ENCODE measurements around the gene KBTBD12. TPM values are rescaled to one million over a fixed set of nuclear protein-coding genes. Genes with fewer than 3 reads are reported as not detected.
"Not testable (repeated sequence)": the region's sequence is repeated elsewhere in the genome, so short reads cannot be mapped to it uniquely, and the experiment has no call there.

Gene KBTBD12
- total RNA-seq, 1 donor from 2014 or later, result 0.08 TPM

GRCh38 chr3:127899766-127900165 is 15.3 kb upstream of the KBTBD12 start:
- H3K4me3 ChIP-seq (ENCODE audit: low read depth, low read length), result no peak overlapping the region
- H3K36me3 ChIP-seq (ENCODE audit: control insufficient read depth, insufficient read depth, low read length), result no peaks in the 10 kb centered on the region
- no peak for DNase-seq (ENCODE audit: low read depth)
- TF ChIP-seq CTCF (IDR thresholded peaks at IDR 0.05; ENCODE audit: insufficient read depth, low read length, poor library complexity, severe bottlenecking), result no peak
- H3K27me3 ChIP-seq (ENCODE audit: control insufficient read depth, insufficient read depth, low read length), result no peaks in the 10 kb centered on the region

GRCh38 chr3:127900536-127900935 is 14.5 kb upstream of the KBTBD12 start:
- H3K4me3 ChIP-seq (ENCODE audit: low read depth, low read length), result no peak overlapping the region
- no peak for TF ChIP-seq CTCF (IDR thresholded peaks at IDR 0.05; ENCODE audit: insufficient read depth, low read length, poor library complexity, severe bottlenecking)
- H3K36me3 ChIP-seq (ENCODE audit: control insufficient read depth, insufficient read depth, low read length), result no peaks in the 10 kb centered on the region
- DNase-seq (ENCODE audit: low read depth), result peak; percentile 28
- H3K27me3 ChIP-seq (ENCODE audit: control insufficient read depth, insufficient read depth, low read length), result no peaks in the 10 kb centered on the region

GRCh38 chr3:127902486-127902885 is 12.5 kb upstream of the KBTBD12 start:
- no peak for DNase-seq (ENCODE audit: low read depth)
- no peaks in the 10 kb centered on the region for H3K27me3 ChIP-seq (ENCODE audit: control insufficient read depth, insufficient read depth, low read length)
- H3K36me3 ChIP-seq (ENCODE audit: control insufficient read depth, insufficient read depth, low read length), result no peaks in the 10 kb centered on the region
- no peak for TF ChIP-seq CTCF (IDR thresholded peaks at IDR 0.05; ENCODE audit: insufficient read depth, low read length, poor library complexity, severe bottlenecking)
- H3K4me3 ChIP-seq (ENCODE audit: low read depth, low read length), result no peak overlapping the region

- DNase-seq (ENCODE audit: low read depth), result no peak
- Histone ChIP-seq H3K27me3 (ENCODE audit: control insufficient read depth, insufficient read depth, low read length) (no peaks in the 10 kb centered on the region), H3K4me3 (ENCODE audit: low read depth, low read length) (no peak overlapping the region), H3K36me3 (ENCODE audit: control insufficient read depth, insufficient read depth, low read length) (no peaks in the 10 kb centered on the region)
- TF ChIP-seq CTCF (IDR thresholded peaks at IDR 0.05; ENCODE audit: insufficient read depth, low read length, poor library complexity, severe bottlenecking), result no peak
Measured at GRCh38 chr3:127903611-127904375, 11.2 kb upstream of the KBTBD12 start.

- no peak for DNase-seq (ENCODE audit: low read depth)
- no peaks in the 10 kb centered on the region for H3K27me3 ChIP-seq (ENCODE audit: control insufficient read depth, insufficient read depth, low read length)
- TF ChIP-seq CTCF (IDR thresholded peaks at IDR 0.05; ENCODE audit: insufficient read depth, low read length, poor library complexity, severe bottlenecking), result no peak
- H3K36me3 ChIP-seq (ENCODE audit: control insufficient read depth, insufficient read depth, low read length), result no peaks in the 10 kb centered on the region
- no peak overlapping the region for H3K4me3 ChIP-seq (ENCODE audit: low read depth, low read length)
Measured at GRCh38 chr3:127905556-127905955, 9.5 kb upstream of the KBTBD12 start.

GRCh38 chr3:127906653-127907052 is 8.4 kb upstream of the KBTBD12 start:
- H3K4me3 ChIP-seq (ENCODE audit: low read depth, low read length); H3K36me3 ChIP-seq (ENCODE audit: control insufficient read depth, insufficient read depth, low read length); H3K27me3 ChIP-seq (ENCODE audit: control insufficient read depth, insufficient read depth, low read length); DNase-seq (ENCODE audit: low read depth): not testable (repeated sequence)

All from kidney epithelial cell (primary cell).